ENCODE measurements around the gene GATA2.

GATA2 gene

GRCh38 chr3:128492671-128493569, at the start of gene GATA2:
Gene GATA2 (minus strand): TSS chr3:128493201. CDS start chr3:128487031, 6,170 bp downstream.
- Mint-ChIP-seq H3K4me1 (peaks cover 25% of the 10 kb centered on the region), H3K4me3 (peak within 1 kb of the TSS; percentile 70 to 88 (median 73)), H3K36me3 (ENCODE audit: low read depth) (no peaks in the 10 kb centered on the region), H3K27ac (peak within 1 kb of the TSS in 1 of 3 experiments; percentile 51), H3K9me3 (no peaks in the 10 kb centered on the region), H3K27me3 (ENCODE audit: low read depth) (peaks cover 98% of the 10 kb centered on the region)
- TF ChIP-seq CTCF (IDR thresholded peaks at IDR 0.05; ENCODE audit: unreplicated experiment in 3 of 3) = peak in 2 of 3 experiments; percentile 21 to 30

GRCh38 chr3:128541246-128541645, 48.2 kb upstream of the GATA2 start:
- TF ChIP-seq CTCF (IDR thresholded peaks at IDR 0.05; ENCODE audit: unreplicated experiment in 3 of 3) = no peak
- Mint-ChIP-seq H3K4me1 (no peaks in the 10 kb centered on the region), H3K27me3 (ENCODE audit: low read depth) (peaks cover 16% of the 10 kb centered on the region)

GRCh38 chr3:128539376-128539775, 46.4 kb upstream of the GATA2 start:
- H3K36me3 Mint-ChIP-seq (ENCODE audit: low read depth) = peaks cover 7% of the 10 kb centered on the region
- peaks cover 18% of the 10 kb centered on the region for H3K9me3 Mint-ChIP-seq
- no peaks in the 10 kb centered on the region for H3K4me1 Mint-ChIP-seq
- H3K27ac Mint-ChIP-seq = no peak overlapping the region
- no peak for TF ChIP-seq CTCF (IDR thresholded peaks at IDR 0.05; ENCODE audit: unreplicated experiment in 3 of 3)
- H3K27me3 Mint-ChIP-seq (ENCODE audit: low read depth) = peaks cover 16% of the 10 kb centered on the region
- no peak overlapping the region for H3K4me3 Mint-ChIP-seq

More at GRCh38 chr3:128541246-128541645, 48.2 kb upstream of the GATA2 start:
- Mint-ChIP-seq H3K36me3 (ENCODE audit: low read depth) (peaks cover 7% of the 10 kb centered on the region), H3K9me3 (peaks cover 20% of the 10 kb centered on the region), H3K4me3 (no peak overlapping the region), H3K27ac (no peak overlapping the region)

- Mint-ChIP-seq H3K4me3 (no peak overlapping the region), H3K4me1 (peaks cover 1% of the 10 kb centered on the region), H3K27me3 (ENCODE audit: low read depth) (peaks cover 18% of the 10 kb centered on the region)
These were observed 44.2 kb upstream of the GATA2 start for GRCh38 chr3:128537091-128537703.

More at GRCh38 chr3:128537091-128537703, 44.2 kb upstream of the GATA2 start:
- H3K36me3 Mint-ChIP-seq (ENCODE audit: low read depth) = no peaks in the 10 kb centered on the region
- H3K9me3 Mint-ChIP-seq = peaks cover 5% of the 10 kb centered on the region
- H3K27ac Mint-ChIP-seq = no peak overlapping the region
- TF ChIP-seq CTCF (IDR thresholded peaks at IDR 0.05; ENCODE audit: unreplicated experiment in 3 of 3) = no peak

Data from nephron (organoid).